ENCODE results near the gene DCUN1D3.
"Not testable (repeated sequence)": the region's sequence is repeated elsewhere in the genome, so short reads cannot be mapped to it uniquely, and the experiment has no call there.

Gene DCUN1D3

GRCh38 chr16:20900299-20901067 lies at the start of gene DCUN1D3, which contains the start of gene LYRM1:
TSS of gene DCUN1D3 (minus strand) at chr16:20900358. CDS start at chr16:20862538, 37,820 bp downstream.
TSS of gene LYRM1 (plus strand) at chr16:20900771. CDS start at chr16:20915556, 14,785 bp downstream.
- Histone ChIP-seq H4K20me1 (peaks cover 8% of the 10 kb centered on the region; the same call in 1 of the 2 replicates), H3K4me3 (peak within 1 kb of the TSS; percentile 88), H3K9me3 (no peaks in the 10 kb centered on the region), H3K36me3 (peaks cover 21% of the 10 kb centered on the region), H3K4me2 (peak within 1 kb of the TSS; percentile 91), H3K27ac (peak within 1 kb of the TSS; percentile 97), H3K27me3 (no peaks in the 10 kb centered on the region), H3K4me1 (peaks cover 61% of the 10 kb centered on the region), H3K9ac (peak within 1 kb of the TSS; percentile 96)
- peak; percentile 93 for TF ChIP-seq Cebpa-rat (IDR thresholded peaks at IDR 0.05)

GRCh38 chr16:20949660-20950059 lies 49.5 kb upstream of the DCUN1D3 start:
- no peak for TF ChIP-seq Cebpa-rat (IDR thresholded peaks at IDR 0.05)
- Histone ChIP-seq H3K36me3 (no peaks in the 10 kb centered on the region), H3K27me3 (no peaks in the 10 kb centered on the region), H3K4me1 (no peaks in the 10 kb centered on the region), H4K20me1 (no peaks in the 10 kb centered on the region), H3K9ac (no peak overlapping the region), H3K4me3 (no peak overlapping the region), H3K4me2 (no peak overlapping the region), H3K27ac (no peak overlapping the region), H3K9me3 (no peaks in the 10 kb centered on the region)

- no peaks in the 10 kb centered on the region for H3K9me3 ChIP-seq
- no peaks in the 10 kb centered on the region for H3K36me3 ChIP-seq
- H3K27ac ChIP-seq: no peak overlapping the region
- H4K20me1 ChIP-seq: no peaks in the 10 kb centered on the region
- H3K9ac ChIP-seq: no peak overlapping the region
- H3K4me3 ChIP-seq: no peak overlapping the region
- no peak overlapping the region for H3K4me2 ChIP-seq
- no peaks in the 10 kb centered on the region for H3K4me1 ChIP-seq
- H3K27me3 ChIP-seq: no peaks in the 10 kb centered on the region
- TF ChIP-seq Cebpa-rat (IDR thresholded peaks at IDR 0.05): no peak
Measured at GRCh38 chr16:20948444-20948843, 48.3 kb upstream of the DCUN1D3 start.

GRCh38 chr16:20946015-20946629 lies 46.0 kb upstream of the DCUN1D3 start:
- no peaks in the 10 kb centered on the region for H4K20me1 ChIP-seq
- H3K4me2 ChIP-seq: no peak overlapping the region
- no peak overlapping the region for H3K4me3 ChIP-seq
- no peaks in the 10 kb centered on the region for H3K4me1 ChIP-seq
- no peak overlapping the region for H3K9ac ChIP-seq
- no peaks in the 10 kb centered on the region for H3K27me3 ChIP-seq
- H3K27ac ChIP-seq: no peak overlapping the region
- H3K9me3 ChIP-seq: no peaks in the 10 kb centered on the region
- no peak for TF ChIP-seq Cebpa-rat (IDR thresholded peaks at IDR 0.05)
- H3K36me3 ChIP-seq: no peaks in the 10 kb centered on the region

GRCh38 chr16:20945575-20945875 lies 45.4 kb upstream of the DCUN1D3 start:
- H4K20me1 ChIP-seq, H3K27me3 ChIP-seq: not testable (repeated sequence)

GRCh38 chr16:20944861-20945574 lies 44.9 kb upstream of the DCUN1D3 start:
- H3K27me3 ChIP-seq: no peaks in the 10 kb centered on the region
- H3K4me2 ChIP-seq: no peak overlapping the region
- H3K4me3 ChIP-seq: no peak overlapping the region
- H3K9me3 ChIP-seq: no peaks in the 10 kb centered on the region
- no peaks in the 10 kb centered on the region for H3K36me3 ChIP-seq
- no peak overlapping the region for H3K27ac ChIP-seq
- no peaks in the 10 kb centered on the region for H3K4me1 ChIP-seq
- H3K9ac ChIP-seq: no peak overlapping the region
- H4K20me1 ChIP-seq: no peaks in the 10 kb centered on the region
- no peak for TF ChIP-seq Cebpa-rat (IDR thresholded peaks at IDR 0.05)

More at GRCh38 chr16:20945575-20945875, 45.4 kb upstream of the DCUN1D3 start:
- H3K27ac ChIP-seq, H3K9me3 ChIP-seq, H3K9ac ChIP-seq, H3K4me1 ChIP-seq, H3K36me3 ChIP-seq, H3K4me3 ChIP-seq, H3K4me2 ChIP-seq: not testable (repeated sequence)

GRCh38 chr16:20942256-20942655 lies 42.1 kb upstream of the DCUN1D3 start:
- Histone ChIP-seq H3K27ac (no peak overlapping the region), H3K9ac (no peak overlapping the region), H4K20me1 (no peaks in the 10 kb centered on the region), H3K4me3 (no peak overlapping the region), H3K36me3 (no peaks in the 10 kb centered on the region), H3K9me3 (no peaks in the 10 kb centered on the region), H3K4me1 (no peaks in the 10 kb centered on the region), H3K27me3 (no peaks in the 10 kb centered on the region), H3K4me2 (no peak overlapping the region)
- no peak for TF ChIP-seq Cebpa-rat (IDR thresholded peaks at IDR 0.05)

GRCh38 chr16:20941636-20941926 lies 41.4 kb upstream of the DCUN1D3 start:
- TF ChIP-seq Cebpa-rat (IDR thresholded peaks at IDR 0.05): no peak
- Histone ChIP-seq H3K9me3 (no peaks in the 10 kb centered on the region), H3K36me3 (no peaks in the 10 kb centered on the region), H3K27me3 (no peaks in the 10 kb centered on the region), H3K4me1 (no peaks in the 10 kb centered on the region), H3K4me2 (no peak overlapping the region), H3K9ac (no peak overlapping the region), H4K20me1 (no peaks in the 10 kb centered on the region), H3K4me3 (no peak overlapping the region), H3K27ac (no peak overlapping the region)

GRCh38 chr16:20940871-20941635 lies 40.9 kb upstream of the DCUN1D3 start:
- Histone ChIP-seq H4K20me1 (no peaks in the 10 kb centered on the region), H3K4me2 (no peak overlapping the region), H3K9ac (no peak overlapping the region), H3K27me3 (no peaks in the 10 kb centered on the region), H3K27ac (no peak overlapping the region), H3K36me3 (no peaks in the 10 kb centered on the region), H3K4me1 (no peaks in the 10 kb centered on the region), H3K4me3 (no peak overlapping the region), H3K9me3 (no peaks in the 10 kb centered on the region)
- no peak for TF ChIP-seq Cebpa-rat (IDR thresholded peaks at IDR 0.05)

All from BLaER1 (cell line).